Stimulated activated CD4-positive, alpha-beta T cell treated with anti-CD3 and anti-CD28 coated beads, Interleukin-1b, Interleukin-23, amount 100 ng/mL, for 1 hour (primary cell): ENCODE data around the gene MYO1D.
"Not testable (repeated sequence)": the region's sequence is repeated elsewhere in the genome, so short reads cannot be mapped to it uniquely, and the experiment has no call there.

Source experiments
- DNase-seq, 2 donors: peaks; one replicate each; pipeline ENCODE4 v3.0.0-alpha.2; 2020; ENCODE audit warnings: low read depth in 2 of 2

MYO1D gene

GRCh38 chr17:32876417-32877163, at the start of gene MYO1D:
Gene MYO1D (minus strand): TSS chr17:32877124. CDS start chr17:32876872, 252 bp downstream.
- DNase-seq: peak; percentile 24 to 41

- no peak for DNase-seq
These were observed 49.3 kb upstream of the MYO1D start for GRCh38 chr17:32926183-32926582.

- DNase-seq: not testable (repeated sequence)
These were observed 47.0 kb upstream of the MYO1D start for GRCh38 chr17:32923905-32924304.

GRCh38 chr17:32921017-32921416, 44.1 kb upstream of the MYO1D start:
- DNase-seq: no peak

GRCh38 chr17:32920293-32920692, 43.4 kb upstream of the MYO1D start:
- no peak for DNase-seq

GRCh38 chr17:32919876-32920275, 43.0 kb upstream of the MYO1D start:
- not testable (repeated sequence) for DNase-seq

GRCh38 chr17:32917842-32918241, 40.9 kb upstream of the MYO1D start:
- DNase-seq: no peak

- no peak for DNase-seq
These were observed 40.2 kb upstream of the MYO1D start for GRCh38 chr17:32917081-32917480.

- no peak for DNase-seq
These were observed 39.2 kb upstream of the MYO1D start for GRCh38 chr17:32916134-32916533.

- no peak for DNase-seq
These were observed 38.3 kb upstream of the MYO1D start for GRCh38 chr17:32915245-32915644.

GRCh38 chr17:32914181-32914580, 37.3 kb upstream of the MYO1D start:
- DNase-seq: no peak

- DNase-seq: no peak
These were observed 36.7 kb upstream of the MYO1D start for GRCh38 chr17:32913593-32913992.

- no peak for DNase-seq
These were observed 35.4 kb upstream of the MYO1D start for GRCh38 chr17:32912218-32912897.

- DNase-seq: no peak
These were observed 33.8 kb upstream of the MYO1D start for GRCh38 chr17:32910769-32911168.

- DNase-seq: peak in 1 of 2 donors; percentile 7
These were observed 33.0 kb upstream of the MYO1D start for GRCh38 chr17:32909787-32910369.

GRCh38 chr17:32907583-32907982, 30.7 kb upstream of the MYO1D start:
- no peak for DNase-seq

- no peak for DNase-seq
These were observed 28.0 kb upstream of the MYO1D start for GRCh38 chr17:32904891-32905290.

GRCh38 chr17:32903774-32904673, 27.1 kb upstream of the MYO1D start:
- no peak for DNase-seq

- no peak for DNase-seq
These were observed 24.8 kb upstream of the MYO1D start for GRCh38 chr17:32901743-32902142.

GRCh38 chr17:32899236-32900013, 22.5 kb upstream of the MYO1D start:
- no peak for DNase-seq

GRCh38 chr17:32896647-32897258, 19.8 kb upstream of the MYO1D start:
- DNase-seq: no peak
